Immature natural killer cell (primary cell): Measurements from ENCODE around the gene SMARCD1. TPM values are rescaled to one million over a fixed set of nuclear protein-coding genes. Genes with fewer than 3 reads are reported as not detected.

ENCODE experiments used
- DNase-seq, 3 donors: peaks; one replicate each; pipeline ENCODE4 v3.0.0; 2022; ENCODE audit warnings: mixed read lengths in 1 of 3
- H3K27ac Mint-ChIP-seq, 6 donors: one replicate each; pipeline ENCODE4 v1.8.0; 2020; ENCODE audit warnings: mixed read lengths in 6 of 6, mild to moderate bottlenecking in 5 of 6, inconsistent platforms in 4 of 6, moderate library complexity in 3 of 6
- H3K27me3 Mint-ChIP-seq, 3 donors: one replicate each; pipeline ENCODE4 v1.8.0; 2020 to 2021; ENCODE audit warnings: low read depth in 3 of 3, mild to moderate bottlenecking in 3 of 3, mixed read lengths in 3 of 3, moderate library complexity in 3 of 3, inconsistent platforms in 1 of 3
- H3K36me3 Mint-ChIP-seq, 3 donors: one replicate each; pipeline ENCODE4 v1.8.0; 2020; ENCODE audit warnings: mixed read lengths in 3 of 3, inconsistent platforms in 2 of 3, mild to moderate bottlenecking in 2 of 3
- H3K4me1 Mint-ChIP-seq, 2 donors: one replicate each; pipeline ENCODE4 v1.8.0; 2020; ENCODE audit warnings: inconsistent platforms in 2 of 2, mild to moderate bottlenecking in 2 of 2, mixed read lengths in 2 of 2, moderate library complexity in 1 of 2
- H3K4me3 Mint-ChIP-seq, 5 donors: one replicate each; pipeline ENCODE4 v1.8.0; 2020; ENCODE audit warnings: mild to moderate bottlenecking in 5 of 5, mixed read lengths in 5 of 5, inconsistent platforms in 3 of 5, moderate library complexity in 3 of 5
- H3K9me3 Mint-ChIP-seq, 6 donors: one replicate each; pipeline ENCODE4 v1.8.0; 2020; ENCODE audit warnings: mild to moderate bottlenecking in 6 of 6, mixed read lengths in 6 of 6, inconsistent platforms in 4 of 6, moderate library complexity in 3 of 6
- polyA plus RNA-seq, 3 donors: library from polyadenylated mRNA; unstranded; fragments of 300-500 nt; fragmentation: Illumina TruSeq; gene quantifications; one replicate each; pipeline ENCODE4 v1.2.3, GENCODE V29; 2021

Gene SMARCD1
- 10 to 100 TPM; 14.2 to 22.4 (median 15.5) TPM for polyA plus RNA-seq

GRCh38 chr12:50084775-50085614 lies at the start of gene SMARCD1:
Gene SMARCD1 (plus strand): TSS chr12:50085342. CDS start chr12:50085370, 28 bp downstream.
- no peaks in the 10 kb centered on the region for H3K9me3 Mint-ChIP-seq
- H3K4me1 Mint-ChIP-seq = peaks cover 25 to 50% of the 10 kb centered on the region in 2 donors
- H3K27ac Mint-ChIP-seq = peak within 1 kb of the TSS; percentile 91 to 98 (median 96)
- H3K4me3 Mint-ChIP-seq = peak within 1 kb of the TSS; percentile 91 to 98 (median 97)
- H3K36me3 Mint-ChIP-seq = peaks cover under 1 to 6% (median 3%) of the 10 kb centered on the region in 3 donors
- peaks cover 0 to 5% (median 0%) of the 10 kb centered on the region in 3 donors for H3K27me3 Mint-ChIP-seq
- DNase-seq = peak; percentile 77 to 84 (median 81)

GRCh38 chr12:50038336-50038735 lies 46.8 kb upstream of the SMARCD1 start:
- no peak for DNase-seq
- no peaks in the 10 kb centered on the region for H3K36me3 Mint-ChIP-seq
- peaks cover 0 to 2% (median 0%) of the 10 kb centered on the region in 6 donors for H3K9me3 Mint-ChIP-seq
- H3K4me3 Mint-ChIP-seq = no peak overlapping the region
- H3K27ac Mint-ChIP-seq = no peak overlapping the region
- no peaks in the 10 kb centered on the region for H3K4me1 Mint-ChIP-seq
- peaks cover 2 to 13% (median 8%) of the 10 kb centered on the region in 3 donors for H3K27me3 Mint-ChIP-seq

- H3K27me3 Mint-ChIP-seq = peaks cover 2 to 13% (median 8%) of the 10 kb centered on the region in 3 donors
- DNase-seq = peak; percentile 48 to 61 (median 50)
- H3K4me1 Mint-ChIP-seq = no peaks in the 10 kb centered on the region
- H3K4me3 Mint-ChIP-seq = no peak overlapping the region
- H3K9me3 Mint-ChIP-seq = peaks cover 0 to 2% (median 0%) of the 10 kb centered on the region in 6 donors
- H3K36me3 Mint-ChIP-seq = no peaks in the 10 kb centered on the region
- no peak overlapping the region for H3K27ac Mint-ChIP-seq
These were observed 45.8 kb upstream of the SMARCD1 start for GRCh38 chr12:50039151-50039835.

- peaks cover 0 to 2% (median 0%) of the 10 kb centered on the region in 6 donors for H3K9me3 Mint-ChIP-seq
- DNase-seq = no peak
- H3K27me3 Mint-ChIP-seq = peaks cover 0 to 13% (median 9%) of the 10 kb centered on the region in 3 donors
- no peaks in the 10 kb centered on the region for H3K36me3 Mint-ChIP-seq
- H3K27ac Mint-ChIP-seq = no peak overlapping the region
- no peaks in the 10 kb centered on the region for H3K4me1 Mint-ChIP-seq
- no peak overlapping the region for H3K4me3 Mint-ChIP-seq
These were observed 44.5 kb upstream of the SMARCD1 start for GRCh38 chr12:50040657-50041056.

GRCh38 chr12:50041062-50041860 lies 43.9 kb upstream of the SMARCD1 start:
- no peak for DNase-seq
- H3K27me3 Mint-ChIP-seq = peaks cover 0 to 8% (median 8%) of the 10 kb centered on the region in 3 donors
- peaks cover 0 to 2% (median 0%) of the 10 kb centered on the region in 6 donors for H3K9me3 Mint-ChIP-seq
- no peak overlapping the region for H3K4me3 Mint-ChIP-seq
- H3K27ac Mint-ChIP-seq = no peak overlapping the region
- no peaks in the 10 kb centered on the region for H3K4me1 Mint-ChIP-seq
- H3K36me3 Mint-ChIP-seq = no peaks in the 10 kb centered on the region

- Mint-ChIP-seq H3K27ac (no peak overlapping the region), H3K4me3 (no peak overlapping the region)
These were observed 43.2 kb upstream of the SMARCD1 start for GRCh38 chr12:50041962-50042361.

GRCh38 chr12:50042693-50043092 lies 42.4 kb upstream of the SMARCD1 start:
- Mint-ChIP-seq H3K36me3 (no peaks in the 10 kb centered on the region), H3K4me3 (no peak overlapping the region)

More at GRCh38 chr12:50041962-50042361, 43.2 kb upstream of the SMARCD1 start:
- Mint-ChIP-seq H3K36me3 (no peaks in the 10 kb centered on the region), H3K9me3 (no peaks in the 10 kb centered on the region), H3K4me1 (no peaks in the 10 kb centered on the region), H3K27me3 (peaks cover 0 to 6% (median 4%) of the 10 kb centered on the region in 3 donors)
- no peak for DNase-seq

GRCh38 chr12:50043308-50043707 lies 41.8 kb upstream of the SMARCD1 start:
- no peak overlapping the region for H3K4me3 Mint-ChIP-seq
- DNase-seq = no peak

More at GRCh38 chr12:50042693-50043092, 42.4 kb upstream of the SMARCD1 start:
- Mint-ChIP-seq H3K27ac (no peak overlapping the region), H3K9me3 (no peaks in the 10 kb centered on the region), H3K27me3 (peaks cover 0 to 6% (median 4%) of the 10 kb centered on the region in 3 donors), H3K4me1 (no peaks in the 10 kb centered on the region)
- DNase-seq = no peak

GRCh38 chr12:50043854-50044253 lies 41.3 kb upstream of the SMARCD1 start:
- DNase-seq = no peak
- Mint-ChIP-seq H3K36me3 (no peaks in the 10 kb centered on the region), H3K4me3 (no peak overlapping the region), H3K27ac (no peak overlapping the region), H3K9me3 (no peaks in the 10 kb centered on the region), H3K27me3 (peaks cover 0 to 12% (median 4%) of the 10 kb centered on the region in 3 donors), H3K4me1 (no peaks in the 10 kb centered on the region)

More at GRCh38 chr12:50043308-50043707, 41.8 kb upstream of the SMARCD1 start:
- Mint-ChIP-seq H3K27ac (no peak overlapping the region), H3K4me1 (no peaks in the 10 kb centered on the region), H3K9me3 (no peaks in the 10 kb centered on the region), H3K36me3 (no peaks in the 10 kb centered on the region), H3K27me3 (peaks cover 0 to 7% (median 4%) of the 10 kb centered on the region in 3 donors)

- no peak overlapping the region for H3K4me3 Mint-ChIP-seq
- peaks cover 3 to 36% (median 16%) of the 10 kb centered on the region in 3 donors for H3K27me3 Mint-ChIP-seq
- no peak for DNase-seq
- no peaks in the 10 kb centered on the region for H3K4me1 Mint-ChIP-seq
- peaks cover 0 to 5% (median 4%) of the 10 kb centered on the region in 3 donors for H3K36me3 Mint-ChIP-seq
- no peaks in the 10 kb centered on the region for H3K9me3 Mint-ChIP-seq
- H3K27ac Mint-ChIP-seq = no peak overlapping the region
These were observed 37.4 kb upstream of the SMARCD1 start for GRCh38 chr12:50047693-50048250.

- H3K27ac Mint-ChIP-seq = no peak overlapping the region
- H3K4me3 Mint-ChIP-seq = no peak overlapping the region
- peaks cover 3 to 34% (median 16%) of the 10 kb centered on the region in 3 donors for H3K27me3 Mint-ChIP-seq
These were observed 35.7 kb upstream of the SMARCD1 start for GRCh38 chr12:50049254-50050118.

GRCh38 chr12:50050119-50050385 lies 35.1 kb upstream of the SMARCD1 start:
- Mint-ChIP-seq H3K4me3 (no peak overlapping the region), H3K27ac (no peak overlapping the region), H3K9me3 (no peaks in the 10 kb centered on the region), H3K27me3 (peaks cover 1 to 31% (median 16%) of the 10 kb centered on the region in 3 donors), H3K4me1 (no peaks in the 10 kb centered on the region), H3K36me3 (peaks cover 0 to 5% (median 4%) of the 10 kb centered on the region in 3 donors)
- no peak for DNase-seq

More at GRCh38 chr12:50049254-50050118, 35.7 kb upstream of the SMARCD1 start:
- no peaks in the 10 kb centered on the region for H3K9me3 Mint-ChIP-seq
- no peaks in the 10 kb centered on the region for H3K4me1 Mint-ChIP-seq
- no peak for DNase-seq
- H3K36me3 Mint-ChIP-seq = peaks cover 0 to 5% (median 4%) of the 10 kb centered on the region in 3 donors
